HEK293 (cell line): ENCODE data around the gene EFNA2.

ENCODE experiments used
- EGR2 ChIP-seq: fragments of 450-650 bp; formaldehyde crosslinking; IDR thresholded peaks from 2 replicates; pipeline ENCODE4 v1.5.1; 2016; ENCODE audit warnings: low read depth, missing biosample characterization, missing genetic modification characterization
- GLIS2 ChIP-seq: fragments of 450-650 bp; formaldehyde crosslinking; IDR thresholded peaks from 2 replicates; pipeline ENCODE4 v1.5.1; 2016; ENCODE audit warnings: missing biosample characterization, missing genetic modification characterization
- KLF16 ChIP-seq: fragments of 450-650 bp; formaldehyde crosslinking; IDR thresholded peaks from 2 replicates; pipeline ENCODE4 v1.5.1; 2017; ENCODE audit warnings: missing biosample characterization, missing genetic modification characterization
- MEIS1 ChIP-seq: sonication (generic); formaldehyde crosslinking; IDR thresholded peaks from 2 replicates; pipeline ENCODE4 v1.8.1; 2022; ENCODE audit warnings: missing genetic modification reagents, mild to moderate bottlenecking, borderline replicate concordance
- SP3 ChIP-seq: fragments of 450-650 bp; formaldehyde crosslinking; IDR thresholded peaks from 2 replicates; pipeline ENCODE4 v1.5.1; 2016; ENCODE audit warnings: missing biosample characterization, missing genetic modification characterization
- ZBTB21 ChIP-seq: fragments of 450-650 bp; formaldehyde crosslinking; IDR thresholded peaks from 2 replicates; pipeline ENCODE4 v1.5.1; 2017; ENCODE audit warnings: missing biosample characterization, missing genetic modification characterization
- ZBTB7A ChIP-seq: fragments of 450-650 bp; formaldehyde crosslinking; IDR thresholded peaks from 2 replicates; pipeline ENCODE4 v1.5.1; 2016; ENCODE audit warnings: low read depth, missing biosample characterization, missing genetic modification characterization
- ZBTB8A ChIP-seq: fragments of 450-650 bp; formaldehyde crosslinking; IDR thresholded peaks from 2 replicates; pipeline ENCODE4 v1.5.1; 2016; ENCODE audit warnings: missing biosample characterization, missing genetic modification characterization
- ZFHX2 ChIP-seq: fragments of 450-650 bp; formaldehyde crosslinking; conservative IDR thresholded peaks from 2 replicates; pipeline ENCODE4 v1.5.1; 2016; ENCODE audit warnings: missing biosample characterization, missing genetic modification characterization
- ZFP37 ChIP-seq: fragments of 450-650 bp; formaldehyde crosslinking; IDR thresholded peaks from 2 replicates; pipeline ENCODE4 v1.5.1; 2016; ENCODE audit warnings: missing biosample characterization, missing genetic modification characterization
- ZIC2 ChIP-seq: fragments of 450-650 bp; formaldehyde crosslinking; IDR thresholded peaks from 2 replicates; pipeline ENCODE4 v1.5.1; 2016; ENCODE audit warnings: missing biosample characterization, missing genetic modification characterization
- ZNF16 ChIP-seq: fragments of 450-650 bp; formaldehyde crosslinking; IDR thresholded peaks from 2 replicates; pipeline ENCODE4 v1.5.1; 2016; ENCODE audit warnings: low read depth, missing biosample characterization, missing genetic modification characterization
- ZNF335 ChIP-seq: fragments of 450-650 bp; formaldehyde crosslinking; conservative IDR thresholded peaks from 2 replicates; pipeline ENCODE4 v1.5.1; 2016; ENCODE audit warnings: missing biosample characterization, missing genetic modification characterization
- ZNF394 ChIP-seq: fragments of 450-650 bp; formaldehyde crosslinking; IDR thresholded peaks from 2 replicates; pipeline ENCODE4 v1.5.1; 2016; ENCODE audit warnings: missing biosample characterization, missing genetic modification characterization, mild to moderate bottlenecking, moderate library complexity, borderline replicate concordance
- ZNF777 ChIP-seq: fragments of 450-650 bp; formaldehyde crosslinking; IDR thresholded peaks from 2 replicates; pipeline ENCODE4 v1.5.1; 2017; ENCODE audit warnings: missing biosample characterization, missing genetic modification characterization, borderline replicate concordance
- TF ChIP-seq, protein P1 (sequence below): fragments of 450-650 bp; formaldehyde crosslinking; IDR thresholded peaks from 2 replicates; pipeline ENCODE4 v1.5.1; 2016; ENCODE audit warnings: missing biosample characterization, missing genetic modification characterization
- TF ChIP-seq, protein P2 (sequence below): fragments of 450-650 bp; formaldehyde crosslinking; IDR thresholded peaks from 2 replicates; pipeline ENCODE4 v1.5.1; 2017; ENCODE audit warnings: missing biosample characterization, missing genetic modification characterization
- TF ChIP-seq, protein P3 (sequence below): fragments of 450-650 bp; formaldehyde crosslinking; IDR thresholded peaks from 2 replicates; pipeline ENCODE4 v1.5.1; 2016; ENCODE audit warnings: missing biosample characterization, missing genetic modification characterization
- TF ChIP-seq, protein P4 (sequence below): fragments of 450-650 bp; formaldehyde crosslinking; IDR thresholded peaks from 2 replicates; pipeline ENCODE4 v1.5.1; 2016; ENCODE audit warnings: missing biosample characterization, missing genetic modification characterization

The EFNA2 gene

DNA sequence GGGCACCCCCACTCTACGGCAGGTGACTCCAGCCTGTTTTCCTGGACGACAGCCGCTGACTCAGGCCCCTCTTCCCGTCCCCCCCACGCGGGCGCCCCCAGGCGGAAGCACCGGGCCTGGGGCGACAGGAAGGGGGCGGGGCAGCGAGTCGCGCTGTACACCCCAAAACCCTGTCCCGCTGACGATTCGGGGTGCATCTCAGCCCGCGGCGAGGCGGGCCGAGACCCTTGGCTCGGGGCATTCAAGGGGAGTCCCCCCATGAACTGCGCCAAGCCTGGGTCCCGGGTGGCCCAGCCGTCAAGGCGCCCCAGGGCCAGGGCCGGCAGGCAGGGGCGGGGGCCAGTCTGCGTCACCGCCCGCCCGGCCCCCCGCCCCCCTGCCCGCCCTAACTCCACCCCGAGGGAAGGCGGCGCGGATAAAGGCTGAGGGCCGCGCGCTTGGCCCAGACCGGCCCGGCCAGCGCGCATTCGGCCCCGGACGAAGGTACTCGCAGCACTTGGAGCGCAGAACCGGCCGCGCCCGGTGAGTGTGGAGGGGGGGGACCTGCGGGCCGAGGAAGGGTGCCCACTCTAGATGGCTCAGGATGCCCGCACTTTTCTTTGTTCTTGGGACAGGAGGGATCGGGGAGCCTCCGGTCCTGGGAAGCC is 37.4 kb upstream of the EFNA2 start, which contains the start of gene MIDN (continued):
- TF ChIP-seq, protein P1, sequence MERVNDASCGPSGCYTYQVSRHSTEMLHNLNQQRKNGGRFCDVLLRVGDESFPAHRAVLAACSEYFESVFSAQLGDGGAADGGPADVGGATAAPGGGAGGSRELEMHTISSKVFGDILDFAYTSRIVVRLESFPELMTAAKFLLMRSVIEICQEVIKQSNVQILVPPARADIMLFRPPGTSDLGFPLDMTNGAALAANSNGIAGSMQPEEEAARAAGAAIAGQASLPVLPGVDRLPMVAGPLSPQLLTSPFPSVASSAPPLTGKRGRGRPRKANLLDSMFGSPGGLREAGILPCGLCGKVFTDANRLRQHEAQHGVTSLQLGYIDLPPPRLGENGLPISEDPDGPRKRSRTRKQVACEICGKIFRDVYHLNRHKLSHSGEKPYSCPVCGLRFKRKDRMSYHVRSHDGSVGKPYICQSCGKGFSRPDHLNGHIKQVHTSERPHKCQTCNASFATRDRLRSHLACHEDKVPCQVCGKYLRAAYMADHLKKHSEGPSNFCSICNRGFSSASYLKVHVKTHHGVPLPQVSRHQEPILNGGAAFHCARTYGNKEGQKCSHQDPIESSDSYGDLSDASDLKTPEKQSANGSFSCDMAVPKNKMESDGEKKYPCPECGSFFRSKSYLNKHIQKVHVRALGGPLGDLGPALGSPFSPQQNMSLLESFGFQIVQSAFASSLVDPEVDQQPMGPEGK (tag by site-specific recombination): no peak
- peak; percentile 7; the same call in 1 of the 2 replicates for TF ChIP-seq GLIS2 (tag by site-specific recombination)
- TF ChIP-seq ZFP37 (tag by site-specific recombination): no peak
- TF ChIP-seq, protein P2, sequence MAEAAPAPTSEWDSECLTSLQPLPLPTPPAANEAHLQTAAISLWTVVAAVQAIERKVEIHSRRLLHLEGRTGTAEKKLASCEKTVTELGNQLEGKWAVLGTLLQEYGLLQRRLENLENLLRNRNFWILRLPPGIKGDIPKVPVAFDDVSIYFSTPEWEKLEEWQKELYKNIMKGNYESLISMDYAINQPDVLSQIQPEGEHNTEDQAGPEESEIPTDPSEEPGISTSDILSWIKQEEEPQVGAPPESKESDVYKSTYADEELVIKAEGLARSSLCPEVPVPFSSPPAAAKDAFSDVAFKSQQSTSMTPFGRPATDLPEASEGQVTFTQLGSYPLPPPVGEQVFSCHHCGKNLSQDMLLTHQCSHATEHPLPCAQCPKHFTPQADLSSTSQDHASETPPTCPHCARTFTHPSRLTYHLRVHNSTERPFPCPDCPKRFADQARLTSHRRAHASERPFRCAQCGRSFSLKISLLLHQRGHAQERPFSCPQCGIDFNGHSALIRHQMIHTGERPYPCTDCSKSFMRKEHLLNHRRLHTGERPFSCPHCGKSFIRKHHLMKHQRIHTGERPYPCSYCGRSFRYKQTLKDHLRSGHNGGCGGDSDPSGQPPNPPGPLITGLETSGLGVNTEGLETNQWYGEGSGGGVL (tag by site-specific recombination): peak; percentile 67
- peak; percentile 93 for TF ChIP-seq SP3 (tag by site-specific recombination)
- peak; percentile 27; the same call in 1 of the 2 replicates for TF ChIP-seq ZIC2
- TF ChIP-seq MEIS1 (CRISPR knock-in tag): no peak
- 0 out of 2 replicates have a peak, but pooled peaks have one; percentile 23 for TF ChIP-seq EGR2
- TF ChIP-seq ZNF777 (tag by site-specific recombination): 0 out of 2 replicates have a peak, but pooled peaks have one; percentile 21
- TF ChIP-seq, protein P3, sequence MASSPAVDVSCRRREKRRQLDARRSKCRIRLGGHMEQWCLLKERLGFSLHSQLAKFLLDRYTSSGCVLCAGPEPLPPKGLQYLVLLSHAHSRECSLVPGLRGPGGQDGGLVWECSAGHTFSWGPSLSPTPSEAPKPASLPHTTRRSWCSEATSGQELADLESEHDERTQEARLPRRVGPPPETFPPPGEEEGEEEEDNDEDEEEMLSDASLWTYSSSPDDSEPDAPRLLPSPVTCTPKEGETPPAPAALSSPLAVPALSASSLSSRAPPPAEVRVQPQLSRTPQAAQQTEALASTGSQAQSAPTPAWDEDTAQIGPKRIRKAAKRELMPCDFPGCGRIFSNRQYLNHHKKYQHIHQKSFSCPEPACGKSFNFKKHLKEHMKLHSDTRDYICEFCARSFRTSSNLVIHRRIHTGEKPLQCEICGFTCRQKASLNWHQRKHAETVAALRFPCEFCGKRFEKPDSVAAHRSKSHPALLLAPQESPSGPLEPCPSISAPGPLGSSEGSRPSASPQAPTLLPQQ (tag by site-specific recombination): 0 out of 2 replicates have a peak, but pooled peaks have one; percentile 56
- peak; percentile 38 for TF ChIP-seq ZFHX2 (tag by site-specific recombination)
- peak; percentile 41; the same call in 1 of the 2 replicates for TF ChIP-seq ZNF394 (tag by site-specific recombination)
- no peak for TF ChIP-seq ZBTB21 (tag by site-specific recombination)
- no peak for TF ChIP-seq ZNF16 (tag by site-specific recombination)
- peak; percentile 88 for TF ChIP-seq ZNF335 (tag by site-specific recombination)
- TF ChIP-seq ZBTB8A (tag by site-specific recombination): peak; percentile 81
- TF ChIP-seq, protein P4, sequence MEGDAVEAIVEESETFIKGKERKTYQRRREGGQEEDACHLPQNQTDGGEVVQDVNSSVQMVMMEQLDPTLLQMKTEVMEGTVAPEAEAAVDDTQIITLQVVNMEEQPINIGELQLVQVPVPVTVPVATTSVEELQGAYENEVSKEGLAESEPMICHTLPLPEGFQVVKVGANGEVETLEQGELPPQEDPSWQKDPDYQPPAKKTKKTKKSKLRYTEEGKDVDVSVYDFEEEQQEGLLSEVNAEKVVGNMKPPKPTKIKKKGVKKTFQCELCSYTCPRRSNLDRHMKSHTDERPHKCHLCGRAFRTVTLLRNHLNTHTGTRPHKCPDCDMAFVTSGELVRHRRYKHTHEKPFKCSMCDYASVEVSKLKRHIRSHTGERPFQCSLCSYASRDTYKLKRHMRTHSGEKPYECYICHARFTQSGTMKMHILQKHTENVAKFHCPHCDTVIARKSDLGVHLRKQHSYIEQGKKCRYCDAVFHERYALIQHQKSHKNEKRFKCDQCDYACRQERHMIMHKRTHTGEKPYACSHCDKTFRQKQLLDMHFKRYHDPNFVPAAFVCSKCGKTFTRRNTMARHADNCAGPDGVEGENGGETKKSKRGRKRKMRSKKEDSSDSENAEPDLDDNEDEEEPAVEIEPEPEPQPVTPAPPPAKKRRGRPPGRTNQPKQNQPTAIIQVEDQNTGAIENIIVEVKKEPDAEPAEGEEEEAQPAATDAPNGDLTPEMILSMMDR (tag by site-specific recombination): 0 out of 2 replicates have a peak, but pooled peaks have one; percentile 24
- peak; percentile 24; the same call in 1 of the 2 replicates for TF ChIP-seq KLF16 (tag by site-specific recombination)
- TF ChIP-seq ZBTB7A: peak; percentile 84; the same call in 1 of the 2 replicates
- TF ChIP-seq, all 188 proteins: peak for 26
